IMR-90 (cell line): ENCODE measurements around the gene MAS1L. TPM values are rescaled to one million over a fixed set of nuclear protein-coding genes. Genes with fewer than 3 reads are reported as not detected.
"Not testable (repeated sequence)": the region's sequence is repeated elsewhere in the genome, so short reads cannot be mapped to it uniquely, and the experiment has no call there.

Experiments
- ATAC-seq: fragments of 200-7000 bp; cut with Tn5 transposase; 2 replicates; pipeline ENCODE4 v1.9.1; 2020; ENCODE audit warnings: low read depth, mild to moderate bottlenecking, moderate library complexity
- BruUV-seq: library from RNA; stranded (reverse); fragments of 400-500 nt; replicated peaks from 2 replicates; lab custom pipeline; 2021; lab: Mats Ljungman, UMichigan
- CTCF ChIA-PET: fragments of 300-600 bp; formaldehyde crosslinking; extraction: SDS; loops from one replicate; lab custom pipeline; 2021; ENCODE audit warnings: antibody characterized with exemption; lab: Yijun Ruan, JAX
- POLR2A ChIA-PET: fragments of 300-600 bp; sonication (Branson Sonifier 250); formaldehyde crosslinking; loops from one replicate; lab custom pipeline; 2022; ENCODE audit warnings: antibody characterized with exemption; ENCODE audit not compliant: unreplicated experiment; lab: Charles Lee
- DNase-seq: peaks from one replicate; pipeline ENCODE4 v3.0.0; 2013
- H2AFZ ChIP-seq: replicated peaks from 2 replicates; pipeline ENCODE3; 2013; ENCODE audit warnings: low read length, mild to moderate bottlenecking; ENCODE audit not compliant: poor library complexity
- H2AK5ac ChIP-seq: 2 replicates; pipeline ENCODE4 v1.6.1; 2013; ENCODE audit warnings: low read depth, low read length, inconsistent platforms
- H2AK9ac ChIP-seq: replicated peaks from 2 replicates; pipeline ENCODE3; 2013; ENCODE audit warnings: mild to moderate bottlenecking, low read depth, low read length, moderate library complexity; ENCODE audit not compliant: poor library complexity
- H2BK120ac ChIP-seq: 2 replicates; pipeline ENCODE4 v1.6.1; 2013; ENCODE audit warnings: low read depth, low read length, inconsistent platforms
- H2BK15ac ChIP-seq: 3 replicates; pipeline ENCODE4 v1.6.1; 2013; ENCODE audit warnings: low read depth, low read length, inconsistent platforms
- H2BK20ac ChIP-seq: 2 replicates; pipeline ENCODE4 v1.6.1; 2013; ENCODE audit warnings: low read depth, mild to moderate bottlenecking, inconsistent platforms, low read length, moderate library complexity
- H2BK5ac ChIP-seq: 2 replicates; pipeline ENCODE4 v1.6.1; 2013; ENCODE audit warnings: mild to moderate bottlenecking, low read depth, low read length, inconsistent platforms; ENCODE audit not compliant: poor library complexity, severe bottlenecking
- H3K14ac ChIP-seq: replicated peaks from 2 replicates; pipeline ENCODE4 v1.6.1; 2013; ENCODE audit warnings: low read depth, low read length, inconsistent platforms
- H3K18ac ChIP-seq: 2 replicates; pipeline ENCODE4 v1.6.1; 2013; ENCODE audit warnings: low read depth, low read length, control low read depth
- H3K23ac ChIP-seq: 2 replicates; pipeline ENCODE4 v1.6.1; 2013; ENCODE audit warnings: low read depth, low read length, inconsistent platforms
- H3K27ac ChIP-seq: 2 replicates; pipeline ENCODE4 v1.5.1; 2013; ENCODE audit warnings: mild to moderate bottlenecking, control low read depth, low read length; ENCODE audit not compliant: insufficient read depth
- H3K27me3 ChIP-seq: 2 replicates; pipeline ENCODE4 v1.6.1; 2013; ENCODE audit warnings: low read length; ENCODE audit not compliant: control insufficient read depth, insufficient read depth
- H3K36me3 ChIP-seq: 2 replicates; pipeline ENCODE4 v1.6.1; 2013; ENCODE audit warnings: low read length, mixed read lengths; ENCODE audit not compliant: control insufficient read depth, insufficient read depth
- H3K4ac ChIP-seq: 2 replicates; pipeline ENCODE4 v1.6.1; 2013; ENCODE audit warnings: low read depth, low read length, inconsistent platforms
- H3K4me1 ChIP-seq: 2 replicates; pipeline ENCODE4 v1.6.1; 2013; ENCODE audit warnings: low read length, mixed read lengths; ENCODE audit not compliant: control insufficient read depth, insufficient read depth
- H3K4me2 ChIP-seq: 2 replicates; pipeline ENCODE4 v1.6.1; 2013; ENCODE audit warnings: low read depth, mild to moderate bottlenecking, control low read depth, low read length, moderate library complexity
- H3K4me3 ChIP-seq: 2 replicates; pipeline ENCODE4 v1.5.1; 2013; ENCODE audit warnings: low read depth, mild to moderate bottlenecking, control low read depth, low read length, moderate library complexity; ENCODE audit not compliant: insufficient read depth
- H3K56ac ChIP-seq: 2 replicates; pipeline ENCODE4 v1.6.1; 2013; ENCODE audit warnings: low read length, inconsistent platforms; ENCODE audit not compliant: insufficient read depth; ENCODE audit errors: extremely low read depth
- H3K79me1 ChIP-seq, 2 experiments: 2 replicates each; pipeline ENCODE4 v1.6.1; 2013; ENCODE audit warnings: low read length in 2 of 2, inconsistent platforms in 1 of 2, low read depth in 1 of 2
- H3K9ac ChIP-seq: 2 replicates; pipeline ENCODE4 v1.6.1; 2013; ENCODE audit warnings: low read depth, low read length, control low read depth
- H3K9me1 ChIP-seq: 2 replicates; pipeline ENCODE4 v1.6.1; 2013; ENCODE audit warnings: low read length, inconsistent platforms; ENCODE audit not compliant: insufficient read depth
- H3K9me3 ChIP-seq: 2 replicates; pipeline ENCODE4 v1.6.1; 2013; ENCODE audit warnings: low read length; ENCODE audit not compliant: control insufficient read depth, insufficient read depth
- H4K20me1 ChIP-seq: 2 replicates; pipeline ENCODE4 v1.6.1; 2013; ENCODE audit warnings: low read length, inconsistent platforms; ENCODE audit not compliant: insufficient read depth
- H4K5ac ChIP-seq: 2 replicates; pipeline ENCODE4 v1.6.1; 2013; ENCODE audit warnings: mild to moderate bottlenecking, low read depth, low read length, control low read depth
- H4K8ac ChIP-seq, 2 experiments: 2 replicates each; pipeline ENCODE4 v1.6.1; 2013; ENCODE audit warnings: low read depth in 2 of 2, low read length in 2 of 2, control low read depth in 1 of 2, inconsistent platforms in 1 of 2
- H4K91ac ChIP-seq: 2 replicates; pipeline ENCODE4 v1.6.1; 2013; ENCODE audit warnings: low read depth, low read length, inconsistent platforms; ENCODE audit not compliant: insufficient read depth
- MAZ ChIP-seq: IDR thresholded peaks from 2 replicates; pipeline ENCODE4 v1.6.1; 2012; ENCODE audit warnings: low read depth, mild to moderate bottlenecking, low read length, improper control_type of control experiment, moderate library complexity, borderline replicate concordance
- NFE2L2 ChIP-seq: fragments of 150-350 bp; IDR thresholded peaks from 2 replicates; pipeline ENCODE4 v1.6.1; 2016; ENCODE audit warnings: low read depth, mild to moderate bottlenecking, low read length
- POLR2A ChIP-seq: IDR thresholded peaks from 2 replicates; pipeline ENCODE4 v1.6.1; 2012; ENCODE audit warnings: mild to moderate bottlenecking, low read depth, low read length
- WGBS, 2 experiments: methylation state at CpG; one replicate each; pipeline versions ENCODE4 v1.1.5 to v1.1.7; 2013; ENCODE audit warnings: missing lambda C conversion rate in 2 of 2; ENCODE audit not compliant: insufficient read length in 1 of 2; ENCODE audit errors: extremely low coverage in 2 of 2; 5-methylcytosine and 5-hydroxymethylcytosine counted together
- dilution Hi-C: fragments of 300-500 bp; cut with HindIII; formaldehyde crosslinking; loops from one replicate; pipeline ENCODE4 v1.14.3; 2018; ENCODE audit warnings: low sequenced_read_pairs; ENCODE audit not compliant: unreplicated experiment
- in situ Hi-C: fragments of 300-500 bp; cut with MboI; formaldehyde crosslinking; loops from 3 replicates; pipeline ENCODE4 v1.14.3; 2019; ENCODE audit warnings: low sequenced_read_pairs, inconsistent platforms, mixed read lengths
- intact Hi-C: fragments of 100-400 bp; cut with micrococcal nuclease; formaldehyde crosslinking; loops from 2 replicates; pipeline ENCODE4 v1.10.0; 2022
- polyA plus RNA-seq, 3 experiments: library from polyadenylated mRNA; depleted of rRNA; stranded (reverse); fragments of >200 nt; gene quantifications; 2 replicates each; pipeline ENCODE4 v1.2.3, GENCODE V29; 2012; ENCODE audit warnings: low replicate concordance in 1 of 3
- total RNA-seq: library from RNA; depleted of rRNA; stranded (reverse); fragments of >200 nt; gene quantifications from 2 replicates; pipeline ENCODE4 v1.2.3, GENCODE V29; 2012

Gene MAS1L
- total and polyA plus RNA-seq, 2 of the 4 experiments (the other 2 are of a cell fraction): not detected

DNA sequence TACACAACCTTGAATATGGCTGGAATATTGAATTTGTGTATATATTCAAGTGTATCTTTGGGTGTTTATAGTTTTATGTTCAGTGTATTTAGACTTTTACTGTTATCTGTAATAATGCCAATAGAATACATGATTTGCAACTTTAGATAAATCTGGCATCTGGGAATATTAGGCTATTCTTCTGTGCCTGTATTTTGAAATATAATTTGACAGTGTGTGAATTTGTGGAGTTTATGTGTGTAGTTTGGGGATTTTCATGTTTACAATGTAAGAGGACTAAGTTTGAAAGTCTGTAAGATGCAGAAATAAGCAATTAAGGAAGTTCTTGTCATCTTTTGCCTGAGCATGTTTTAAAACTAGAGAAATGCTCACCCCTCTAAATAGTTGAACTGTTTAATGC lies 48.8 kb downstream of the MAS1L start, which contains the start of gene OR10C1:
Gene OR10C1, plus strand, starts transcription at position 301 of the 400 bp plus-strand sequence. CDS start 710 bp downstream, outside the sequence.
- Histone ChIP-seq H3K4me1 (no peaks in the 10 kb centered on the region), H3K56ac (no peak within 1 kb of the TSS), H2BK120ac (no peak within 1 kb of the TSS), H3K9me3 (peaks cover 13% of the 10 kb centered on the region), H4K5ac (no peak within 1 kb of the TSS), H2BK15ac (no peak within 1 kb of the TSS), H3K4ac (no peak within 1 kb of the TSS), H3K18ac (no peak within 1 kb of the TSS), H3K9me1 (no peaks in the 10 kb centered on the region), H3K4me2 (no peak within 1 kb of the TSS), H4K91ac (no peak within 1 kb of the TSS), H3K4me3 (no peak within 1 kb of the TSS), H2BK5ac (no peak within 1 kb of the TSS), H2AK5ac (no peak within 1 kb of the TSS), H4K20me1 (no peaks in the 10 kb centered on the region), H2BK20ac (no peak within 1 kb of the TSS), H3K27me3 (no peaks in the 10 kb centered on the region), H3K36me3 (no peaks in the 10 kb centered on the region), H4K8ac (no peak within 1 kb of the TSS), H3K27ac (no peak within 1 kb of the TSS), H2AK9ac (no peak within 1 kb of the TSS), H3K14ac (no peak within 1 kb of the TSS), H3K79me1 (no peaks in the 10 kb centered on the region), H3K9ac (no peak within 1 kb of the TSS), H2AFZ (no peak within 1 kb of the TSS), H3K23ac (no peak within 1 kb of the TSS)
- DNase-seq (no peak), ATAC-seq (no peak)
- intact Hi-C loops: no loop called here
- no TSS peak for BruUV-seq
- in situ Hi-C loops: no loop called here
- ChIA-PET CTCF (no interaction called here), POLR2A (no interaction called here)
- dilution Hi-C loops: no loop called here
- TF ChIP-seq POLR2A (no peak), MAZ (no peak), NFE2L2 (no peak)

DNA sequence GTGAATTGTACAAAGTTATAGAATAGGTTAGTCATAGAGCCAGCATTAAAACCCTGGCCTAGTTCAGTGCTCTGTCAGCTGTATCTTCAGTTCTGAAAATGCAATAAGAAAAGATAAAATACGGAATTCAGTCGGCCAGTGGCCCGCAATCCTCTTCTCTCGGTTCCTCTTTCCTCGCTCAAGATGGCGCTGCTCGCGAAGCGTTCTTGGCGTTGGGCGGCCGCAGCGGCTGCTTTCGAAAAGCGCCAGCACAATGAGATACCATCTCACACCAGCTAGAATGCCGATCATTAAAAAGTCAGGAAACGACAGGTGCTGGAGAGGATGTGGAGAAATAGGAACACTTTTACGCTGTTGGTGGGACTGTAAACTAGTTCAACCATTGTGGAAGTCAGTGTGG lies 51.0 kb downstream of the MAS1L start:
- dilution Hi-C loops, H3K9me1 ChIP-seq, H2BK120ac ChIP-seq, H3K23ac ChIP-seq, H3K14ac ChIP-seq, H4K91ac ChIP-seq, CTCF ChIA-PET, H4K5ac ChIP-seq, H2AFZ ChIP-seq, ATAC-seq, POLR2A ChIA-PET, H3K36me3 ChIP-seq, H4K8ac ChIP-seq, BruUV-seq, H2BK5ac ChIP-seq, DNase-seq, H3K79me1 ChIP-seq, H3K18ac ChIP-seq, H3K4me3 ChIP-seq, intact Hi-C loops, H3K27me3 ChIP-seq, H3K4ac ChIP-seq, H3K56ac ChIP-seq, H2AK9ac ChIP-seq, H3K4me1 ChIP-seq, H3K9ac ChIP-seq, H2BK20ac ChIP-seq, H3K4me2 ChIP-seq, H2BK15ac ChIP-seq, H2AK5ac ChIP-seq, H4K20me1 ChIP-seq, in situ Hi-C loops, H3K27ac ChIP-seq: not testable (repeated sequence)
- 40% methylated on average over 4 of the region's 18 CpGs; no CpG with 5 or more reads in 1 of the 2 experiments for whole genome bisulfite sequencing, 2 experiments
- peaks cover 15% of the 10 kb centered on the region for H3K9me3 ChIP-seq
